ENCODE results near the gene DLG4.
"Not testable (repeated sequence)": the region's sequence is repeated elsewhere in the genome, so short reads cannot be mapped to it uniquely, and the experiment has no call there.

The DLG4 gene

GRCh38 chr17:7250695-7251627 is 31.3 kb upstream of the DLG4 start:
- TF ChIP-seq, protein P1, sequence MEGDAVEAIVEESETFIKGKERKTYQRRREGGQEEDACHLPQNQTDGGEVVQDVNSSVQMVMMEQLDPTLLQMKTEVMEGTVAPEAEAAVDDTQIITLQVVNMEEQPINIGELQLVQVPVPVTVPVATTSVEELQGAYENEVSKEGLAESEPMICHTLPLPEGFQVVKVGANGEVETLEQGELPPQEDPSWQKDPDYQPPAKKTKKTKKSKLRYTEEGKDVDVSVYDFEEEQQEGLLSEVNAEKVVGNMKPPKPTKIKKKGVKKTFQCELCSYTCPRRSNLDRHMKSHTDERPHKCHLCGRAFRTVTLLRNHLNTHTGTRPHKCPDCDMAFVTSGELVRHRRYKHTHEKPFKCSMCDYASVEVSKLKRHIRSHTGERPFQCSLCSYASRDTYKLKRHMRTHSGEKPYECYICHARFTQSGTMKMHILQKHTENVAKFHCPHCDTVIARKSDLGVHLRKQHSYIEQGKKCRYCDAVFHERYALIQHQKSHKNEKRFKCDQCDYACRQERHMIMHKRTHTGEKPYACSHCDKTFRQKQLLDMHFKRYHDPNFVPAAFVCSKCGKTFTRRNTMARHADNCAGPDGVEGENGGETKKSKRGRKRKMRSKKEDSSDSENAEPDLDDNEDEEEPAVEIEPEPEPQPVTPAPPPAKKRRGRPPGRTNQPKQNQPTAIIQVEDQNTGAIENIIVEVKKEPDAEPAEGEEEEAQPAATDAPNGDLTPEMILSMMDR (IDR thresholded peaks at IDR 0.05; ENCODE audit: low read depth, low read length) = no peak
- no peak for DNase-seq
- Histone ChIP-seq H3K36me3 (no peaks in the 10 kb centered on the region; the same call in 1 of the 2 replicates), H3K9me3 (no peaks in the 10 kb centered on the region), H3K4me1 (no peaks in the 10 kb centered on the region; the same call in 1 of the 2 replicates), H3K4me3 (ENCODE audit: low read depth, low read length) (peak overlapping the region; percentile 80), H3K27me3 (no peaks in the 10 kb centered on the region)

- TF ChIP-seq, protein P1 (IDR thresholded peaks at IDR 0.05; ENCODE audit: low read depth, low read length) = no peak
- H3K36me3 ChIP-seq = peaks cover under 1% of the 10 kb centered on the region
- peak overlapping the region; percentile 80 for H3K4me3 ChIP-seq (ENCODE audit: low read depth, low read length)
- H3K9me3 ChIP-seq = no peaks in the 10 kb centered on the region
- no peak for DNase-seq
- H3K4me1 ChIP-seq = no peaks in the 10 kb centered on the region; the same call in 1 of the 2 replicates
- H3K27me3 ChIP-seq = no peaks in the 10 kb centered on the region
Measured at GRCh38 chr17:7249830-7250229, 30.2 kb upstream of the DLG4 start.

DNA sequence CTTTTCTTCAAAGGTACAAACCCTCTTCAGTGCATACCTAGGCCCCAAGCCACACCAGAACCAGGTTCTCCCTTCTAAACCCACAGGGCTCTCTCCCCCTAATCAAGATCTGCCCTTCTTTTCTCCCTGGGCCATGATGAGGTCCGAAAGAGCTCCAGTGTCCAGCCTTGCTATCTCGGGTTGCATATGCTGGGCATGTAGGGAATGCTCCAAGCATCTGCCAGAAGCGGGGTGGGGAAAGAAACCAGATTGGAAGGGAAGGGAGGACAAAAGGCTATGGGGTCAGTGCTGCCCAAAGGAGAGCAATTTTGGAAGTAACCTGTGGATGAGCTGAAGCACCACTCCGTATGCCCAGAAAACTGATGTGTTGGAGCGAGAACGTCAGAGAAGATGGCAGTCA is 29.6 kb upstream of the DLG4 start:
- DNase-seq = no peak
- H3K4me3 ChIP-seq (ENCODE audit: low read depth, low read length) = no peak overlapping the region
- peaks cover 3% of the 10 kb centered on the region for H3K36me3 ChIP-seq

GRCh38 chr17:7248796-7249195 is 29.2 kb upstream of the DLG4 start:
- no peak overlapping the region for H3K4me3 ChIP-seq (ENCODE audit: low read depth, low read length)
- TF ChIP-seq, protein P1 (IDR thresholded peaks at IDR 0.05; ENCODE audit: low read depth, low read length) = no peak
- H3K36me3 ChIP-seq = peaks cover 3% of the 10 kb centered on the region
- H3K4me1 ChIP-seq = no peaks in the 10 kb centered on the region; the same call in 1 of the 2 replicates
- no peaks in the 10 kb centered on the region for H3K27me3 ChIP-seq
- no peaks in the 10 kb centered on the region for H3K9me3 ChIP-seq
- no peak for DNase-seq

More for the DNA sequence above, 29.6 kb upstream of the DLG4 start:
- H3K9me3 ChIP-seq = no peaks in the 10 kb centered on the region
- TF ChIP-seq, protein P1 (IDR thresholded peaks at IDR 0.05; ENCODE audit: low read depth, low read length) = no peak
- H3K27me3 ChIP-seq = no peaks in the 10 kb centered on the region
- H3K4me1 ChIP-seq = no peaks in the 10 kb centered on the region; the same call in 1 of the 2 replicates

DNA sequence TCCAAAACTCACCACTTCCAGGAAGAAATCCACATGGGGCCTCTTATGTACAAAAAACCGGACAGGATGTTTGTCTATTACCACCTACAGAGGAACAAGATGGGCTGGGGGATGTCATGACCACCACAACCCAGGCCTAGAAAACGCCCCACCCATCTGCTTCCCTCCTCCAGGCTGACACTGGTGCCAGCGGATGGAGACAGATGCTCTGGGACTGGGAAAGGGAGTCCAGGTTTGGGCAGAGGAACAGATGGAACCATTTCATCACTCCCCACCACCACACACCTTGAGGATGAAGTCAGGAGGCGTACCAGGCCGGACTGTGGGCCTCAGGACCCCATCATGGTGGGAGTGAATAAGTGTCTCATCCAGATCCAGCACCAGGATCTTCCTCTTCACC is 27.1 kb upstream of the DLG4 start:
- H3K27me3 ChIP-seq = no peaks in the 10 kb centered on the region
- no peak for DNase-seq
- H3K4me3 ChIP-seq (ENCODE audit: low read depth, low read length) = no peak overlapping the region
- TF ChIP-seq, protein P1 (IDR thresholded peaks at IDR 0.05; ENCODE audit: low read depth, low read length) = no peak
- peaks cover 3% of the 10 kb centered on the region for H3K36me3 ChIP-seq
- H3K4me1 ChIP-seq = no peaks in the 10 kb centered on the region
- no peaks in the 10 kb centered on the region for H3K9me3 ChIP-seq

GRCh38 chr17:7243838-7244237 is 24.2 kb upstream of the DLG4 start:
- not testable (repeated sequence) for DNase-seq; H3K27me3 ChIP-seq; H3K36me3 ChIP-seq; H3K9me3 ChIP-seq; H3K4me3 ChIP-seq (ENCODE audit: low read depth, low read length); H3K4me1 ChIP-seq

Measured in BE2C (cell line).